Endometrial microvascular endothelial cells (primary cell): ENCODE data around the gene CALN1. TPM values are rescaled to one million over a fixed set of nuclear protein-coding genes. Genes with fewer than 3 reads are reported as not detected.

Experiments
- in situ Hi-C: cut with HindIII; loops from 2 replicates; pipeline ENCODE4 v1.10.0; 2017; ENCODE audit warnings: low sequenced_read_pairs, low pct_unique_long_range_greater_than_20kb; ENCODE audit errors: inconsistent ontology term
- total RNA-seq: library from RNA; depleted of rRNA; stranded (reverse); fragments of >200 nt; gene quantifications from one replicate; pipeline ENCODE4 v1.2.3, GENCODE V29; 2015; ENCODE audit errors: inconsistent ontology term

CALN1 gene
- total RNA-seq, 1 donor from 2014 or later = not detected

DNA sequence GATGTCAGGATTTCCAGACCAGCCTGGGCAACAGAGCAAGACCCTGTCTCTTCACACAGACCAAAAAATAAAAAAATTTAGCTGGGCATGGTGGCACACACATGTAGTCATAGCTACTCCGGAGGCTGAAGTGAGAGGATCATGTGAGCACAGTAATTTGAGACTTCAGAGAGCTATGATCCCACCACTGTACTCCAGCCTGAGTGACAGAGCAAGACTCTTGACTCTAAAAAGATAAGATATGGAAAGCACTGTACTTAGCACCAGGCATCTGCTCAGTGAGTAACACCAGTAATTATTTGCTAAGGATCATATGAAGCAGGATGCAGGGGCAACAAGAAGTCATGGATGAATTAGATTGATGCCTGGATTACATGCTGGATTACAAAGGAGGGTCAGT, 128.8 kb downstream of the CALN1 start:
- in situ Hi-C loops = no loop called here

DNA sequence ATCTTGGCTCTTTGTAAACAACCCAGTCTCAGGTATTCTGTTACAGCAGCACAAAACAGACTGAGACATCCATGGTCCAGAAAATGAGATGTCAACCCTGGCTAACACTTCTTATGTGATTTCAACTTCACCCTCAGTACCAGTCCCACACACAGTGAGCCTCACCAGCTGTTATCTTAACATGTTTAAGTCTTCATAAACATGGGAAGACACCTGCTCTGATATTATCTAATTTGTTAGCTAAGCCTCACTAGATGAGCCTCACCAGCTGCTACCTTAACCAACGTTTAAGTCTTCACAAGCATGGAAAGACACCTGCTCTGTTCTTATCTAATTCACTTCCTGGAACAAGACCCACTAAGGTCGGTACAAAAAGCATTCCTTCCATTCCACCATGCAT, 130.8 kb downstream of the CALN1 start:
- in situ Hi-C loops = no loop called here

DNA sequence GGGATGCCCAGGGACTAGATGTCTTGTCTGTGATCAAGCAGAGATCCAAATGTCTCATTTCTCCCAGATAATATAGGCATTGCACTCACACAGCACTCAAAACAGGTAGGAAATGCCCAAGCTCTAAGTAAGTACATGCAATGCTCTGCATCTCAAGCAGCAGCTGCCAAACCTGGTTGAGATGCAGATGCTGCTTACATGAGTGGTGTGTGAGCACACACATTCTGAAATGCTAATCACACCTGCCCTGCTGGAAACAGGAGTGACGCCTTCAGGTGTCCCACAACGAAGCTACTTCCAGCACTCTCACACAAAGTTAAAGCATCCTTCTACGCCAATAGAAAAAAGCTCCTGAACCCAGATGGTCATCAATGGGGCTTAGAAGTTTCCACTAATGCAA, 132.9 kb downstream of the CALN1 start:
- in situ Hi-C loops = no loop called here

DNA sequence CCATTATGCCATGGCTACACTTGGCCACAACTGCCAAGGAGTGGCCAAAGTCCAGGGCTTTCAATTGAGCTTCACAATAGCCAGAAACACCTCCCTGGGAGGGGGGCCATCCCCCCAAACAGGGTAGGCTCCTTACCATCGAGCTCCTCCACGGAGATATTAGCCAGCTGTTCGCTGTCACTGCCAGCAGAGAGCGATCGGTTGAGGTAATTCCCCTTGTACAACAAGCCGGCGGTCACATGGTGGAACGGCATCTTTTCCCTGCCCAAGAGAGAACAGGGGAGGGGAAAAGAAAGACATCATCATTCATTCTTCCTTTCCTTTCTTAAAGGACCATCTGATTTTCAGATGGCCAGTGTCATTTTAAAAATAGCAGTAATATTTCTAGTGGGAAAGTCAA, 133.6 kb downstream of the CALN1 start:
- in situ Hi-C loops = no loop called here

DNA sequence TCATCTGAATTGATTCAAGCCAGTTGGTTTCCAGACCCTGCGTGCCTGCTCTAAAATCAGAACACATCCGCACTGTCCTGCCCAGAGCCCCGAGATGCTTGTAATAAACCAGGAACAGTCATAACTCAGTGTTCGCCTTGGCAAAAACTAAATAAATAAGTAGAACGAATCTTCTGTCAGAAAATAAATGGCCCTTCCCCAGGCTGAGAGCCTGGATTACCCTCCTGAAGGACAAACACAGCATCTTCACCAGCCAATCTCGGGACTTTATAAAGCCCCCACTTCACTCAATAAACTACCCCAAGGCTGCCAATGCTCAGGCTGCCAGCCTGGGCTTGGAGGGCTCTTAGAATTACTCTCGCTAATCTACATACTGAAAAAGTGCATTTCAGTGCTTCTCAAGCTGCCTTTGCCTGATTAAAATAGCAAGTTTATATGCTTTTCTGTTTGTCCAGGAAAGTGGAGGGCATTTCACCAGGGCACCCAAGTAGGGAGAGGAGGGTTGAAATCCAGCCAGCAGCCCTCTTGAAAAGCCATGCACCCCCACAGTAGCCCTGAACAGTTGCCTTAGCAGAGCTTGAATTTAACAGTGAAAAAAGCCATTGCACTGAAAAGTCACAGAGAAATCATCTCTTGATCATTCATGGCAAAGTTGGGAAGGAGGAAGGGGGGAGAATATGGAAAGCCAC, 136.6 kb downstream of the CALN1 start:
- in situ Hi-C loops = no loop called here

DNA sequence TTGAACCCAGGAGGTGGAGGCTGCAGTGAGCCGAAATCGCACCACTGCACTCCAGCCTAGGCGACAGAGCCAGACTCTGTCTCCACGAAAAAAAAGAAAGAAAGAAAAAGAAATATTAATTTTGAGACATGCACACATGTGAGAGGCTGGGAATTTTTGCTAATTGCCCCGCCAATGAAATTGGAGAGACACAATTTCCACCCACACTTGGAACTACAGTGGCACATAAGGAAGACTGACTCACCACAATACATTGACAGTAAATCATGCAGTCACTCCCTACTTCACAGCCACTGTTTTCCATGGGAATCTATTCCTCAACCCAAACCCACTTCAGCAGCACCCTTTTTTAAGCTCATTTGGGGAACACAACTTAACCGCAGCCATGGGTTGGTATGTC, 139.7 kb downstream of the CALN1 start:
- in situ Hi-C loops = no loop called here

DNA sequence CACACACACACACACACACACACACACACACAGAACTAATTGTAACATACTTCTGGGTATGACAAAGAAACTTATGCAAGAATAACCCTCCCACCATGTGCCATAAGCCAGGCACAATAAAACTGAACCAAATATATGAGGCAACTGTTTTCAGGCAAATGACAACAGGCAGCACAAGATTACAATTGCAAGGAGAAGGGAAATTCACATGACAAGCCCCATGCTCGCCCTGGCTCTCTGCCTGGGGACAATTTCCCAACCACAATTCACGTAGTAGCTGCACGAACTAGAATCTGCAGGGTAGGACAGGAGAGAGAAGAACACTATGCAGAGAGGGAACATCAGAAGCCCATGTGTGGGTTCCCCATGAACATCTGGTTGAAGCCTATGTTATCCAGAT, 143.3 kb downstream of the CALN1 start:
- in situ Hi-C loops = no loop called here

DNA sequence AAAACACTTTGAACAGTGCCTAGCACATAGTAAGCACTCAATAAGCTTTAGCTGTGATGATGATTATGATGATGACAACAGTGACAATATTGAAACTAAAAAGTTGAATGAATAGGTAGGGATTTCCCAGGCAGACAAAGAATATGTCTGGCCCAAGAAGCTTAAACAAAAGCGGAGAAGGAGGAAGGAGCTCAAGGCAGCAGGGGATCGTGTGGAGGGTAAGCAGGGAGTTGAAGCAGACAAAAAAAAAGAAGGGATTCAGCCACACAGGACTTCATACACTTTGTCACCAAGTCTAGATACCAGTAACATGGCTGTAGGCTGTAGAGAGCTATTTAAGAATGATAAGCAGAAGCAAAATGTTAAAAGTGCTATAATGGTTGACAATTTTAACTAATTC, 144.0 kb downstream of the CALN1 start:
- in situ Hi-C loops = no loop called here

DNA sequence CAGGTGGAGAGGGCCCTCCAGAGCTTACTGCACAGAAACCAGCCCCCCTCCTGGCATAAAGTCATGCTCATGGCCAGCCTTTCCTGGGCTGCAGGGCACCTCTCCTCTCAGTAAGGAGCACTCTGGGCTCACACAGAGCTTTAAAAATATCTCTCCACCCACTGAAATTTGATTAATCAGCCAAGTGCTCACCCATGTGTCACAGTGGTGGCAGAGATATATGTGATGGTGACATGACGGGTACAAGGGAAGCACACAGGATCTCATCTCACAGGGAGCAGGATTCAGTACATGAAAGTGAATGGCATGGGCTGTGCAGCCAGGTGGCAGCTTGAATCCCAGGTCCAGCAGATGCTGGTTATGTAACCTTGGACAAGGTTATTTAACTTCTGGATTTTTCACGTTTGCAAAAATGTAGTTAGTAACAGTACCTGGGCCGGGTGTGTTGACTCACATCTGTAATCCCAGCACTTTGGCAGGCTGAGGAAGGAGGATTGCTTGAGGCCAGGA, 144.8 kb downstream of the CALN1 start:
- in situ Hi-C loops = no loop called here

DNA sequence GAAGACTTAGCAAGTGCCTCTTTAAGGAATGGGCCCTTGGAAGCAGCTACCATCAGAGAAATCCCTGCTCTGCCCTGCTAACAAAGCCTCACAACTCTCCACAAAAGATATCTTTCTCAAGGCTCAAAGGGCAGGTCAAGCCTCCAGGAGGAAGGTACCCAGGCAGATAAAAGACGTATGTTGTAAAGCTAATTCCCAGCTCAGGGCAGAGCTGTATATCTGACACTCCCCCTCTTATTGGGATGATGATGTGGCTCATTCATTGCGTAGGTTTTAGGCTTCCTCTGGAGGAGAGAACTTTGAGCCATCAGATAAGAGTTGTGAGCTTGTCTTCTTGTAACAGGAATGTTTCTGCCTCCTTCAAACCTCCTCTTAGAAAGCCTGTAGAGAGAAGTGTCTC, 145.4 kb downstream of the CALN1 start:
- in situ Hi-C loops = no loop called here

DNA sequence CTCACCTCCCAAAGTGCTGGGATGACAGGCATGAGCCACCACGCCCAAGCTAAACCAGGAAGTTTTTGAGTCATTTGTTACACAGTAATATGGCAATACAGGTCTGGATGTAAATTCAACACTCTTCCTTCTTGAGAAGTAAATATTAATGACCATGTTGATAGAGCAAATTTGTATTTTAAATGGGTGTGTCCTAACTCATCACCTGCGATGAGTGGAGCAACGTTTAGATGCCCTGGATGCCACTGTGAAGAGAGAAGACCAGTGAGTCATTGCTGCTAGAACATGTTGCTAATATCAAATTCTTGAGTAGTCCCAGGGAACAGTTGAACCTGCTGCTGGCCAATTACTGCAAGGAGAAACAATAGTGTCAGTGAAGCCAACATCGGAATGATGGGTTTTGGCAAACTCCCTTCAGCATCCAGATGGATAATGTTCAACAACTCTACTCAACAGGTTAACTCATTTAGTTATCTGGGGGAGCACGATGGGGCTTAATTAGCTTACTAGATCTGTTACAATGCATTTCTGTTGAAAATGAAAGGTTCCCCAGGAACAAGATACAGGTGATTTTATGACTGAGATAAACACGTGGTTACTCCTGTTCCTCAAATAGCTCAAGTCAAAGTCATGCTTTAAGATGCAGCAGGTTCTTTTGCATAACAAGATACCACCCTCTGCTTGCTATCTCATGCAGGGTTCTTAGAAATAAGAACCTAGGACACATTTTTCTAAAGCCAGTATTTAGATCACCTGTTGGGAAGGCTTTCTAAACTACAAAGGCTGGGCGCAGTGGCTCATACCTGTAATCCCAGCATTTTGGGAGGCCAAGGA, 146.8 kb downstream of the CALN1 start:
- in situ Hi-C loops = no loop called here

DNA sequence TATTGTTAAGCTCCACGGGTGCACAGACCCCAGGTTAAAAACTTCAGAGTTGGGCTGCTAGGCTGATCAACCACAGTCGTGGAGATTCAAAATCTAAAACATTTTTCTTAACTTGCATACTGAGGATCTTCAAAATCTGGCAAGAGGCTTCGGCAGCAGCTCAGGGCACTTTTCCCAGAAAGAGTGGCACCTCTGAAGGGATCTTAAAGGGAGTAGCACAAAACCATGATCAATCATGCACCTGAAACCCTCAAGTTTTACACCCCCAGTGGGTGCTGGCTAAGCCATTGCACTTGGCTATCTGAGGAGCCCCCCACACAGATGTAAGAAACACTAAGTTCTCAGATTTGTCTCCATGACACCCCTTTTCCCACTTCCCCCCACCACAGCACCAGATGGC, 151.7 kb downstream of the CALN1 start:
- in situ Hi-C loops = no loop called here

DNA sequence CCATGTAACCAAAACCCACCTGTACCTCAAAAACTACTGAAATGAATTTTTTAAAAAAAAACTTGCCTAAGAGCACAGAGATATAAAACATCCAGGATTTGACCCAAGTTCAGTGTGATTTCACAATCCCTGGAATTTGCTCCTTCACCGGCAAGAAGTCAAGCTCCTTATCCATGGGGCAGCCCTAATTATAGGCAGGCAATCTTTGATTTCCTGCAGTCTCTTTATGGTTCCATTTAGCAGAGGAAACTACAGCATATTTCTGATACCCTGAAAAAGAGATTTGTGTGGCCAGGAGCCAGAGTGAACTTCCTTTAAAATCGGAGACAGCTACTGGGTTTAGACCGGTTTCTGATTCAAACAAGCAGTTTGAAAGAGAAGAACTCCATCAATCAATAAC, 154.1 kb downstream of the CALN1 start:
- in situ Hi-C loops = no loop called here

DNA sequence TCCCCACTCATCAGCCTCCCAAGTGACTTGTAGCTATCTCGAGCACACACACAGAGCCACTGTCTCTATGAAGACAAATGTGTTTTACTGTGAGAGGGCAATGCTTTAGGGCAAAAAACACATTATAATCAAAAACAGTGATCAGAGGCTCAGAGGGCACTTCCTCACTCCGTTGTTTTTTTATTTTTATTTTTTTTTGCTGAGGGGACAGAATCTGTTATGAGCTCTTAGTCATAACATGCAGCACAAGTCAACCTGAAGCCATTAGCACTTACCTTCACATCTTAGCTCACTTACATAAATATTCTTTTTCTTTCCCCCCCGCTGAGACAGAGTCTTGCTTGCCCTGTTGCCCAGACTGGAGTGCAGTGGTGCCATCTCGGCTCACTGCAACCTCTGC, 157.7 kb downstream of the CALN1 start:
- in situ Hi-C loops = no loop called here

DNA sequence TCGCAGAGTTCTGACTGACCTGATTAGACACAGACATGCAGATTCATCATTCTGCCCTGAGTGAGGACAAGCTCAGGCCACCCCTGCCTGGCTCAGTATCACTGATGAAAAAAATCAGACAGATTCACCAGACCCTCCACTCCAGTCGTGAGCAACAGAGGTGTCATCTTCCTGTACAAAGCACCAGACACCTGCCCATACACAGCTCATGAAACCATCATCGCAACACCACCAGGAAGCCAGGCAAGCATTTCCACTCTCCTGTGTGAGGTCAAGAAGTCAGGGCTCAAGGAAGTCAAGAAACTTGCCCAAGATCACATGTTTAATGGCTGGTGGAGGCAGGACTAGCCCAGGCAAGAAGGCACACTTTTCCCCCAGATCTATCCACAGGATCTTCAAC, 163.0 kb downstream of the CALN1 start:
- in situ Hi-C loops = no loop called here

DNA sequence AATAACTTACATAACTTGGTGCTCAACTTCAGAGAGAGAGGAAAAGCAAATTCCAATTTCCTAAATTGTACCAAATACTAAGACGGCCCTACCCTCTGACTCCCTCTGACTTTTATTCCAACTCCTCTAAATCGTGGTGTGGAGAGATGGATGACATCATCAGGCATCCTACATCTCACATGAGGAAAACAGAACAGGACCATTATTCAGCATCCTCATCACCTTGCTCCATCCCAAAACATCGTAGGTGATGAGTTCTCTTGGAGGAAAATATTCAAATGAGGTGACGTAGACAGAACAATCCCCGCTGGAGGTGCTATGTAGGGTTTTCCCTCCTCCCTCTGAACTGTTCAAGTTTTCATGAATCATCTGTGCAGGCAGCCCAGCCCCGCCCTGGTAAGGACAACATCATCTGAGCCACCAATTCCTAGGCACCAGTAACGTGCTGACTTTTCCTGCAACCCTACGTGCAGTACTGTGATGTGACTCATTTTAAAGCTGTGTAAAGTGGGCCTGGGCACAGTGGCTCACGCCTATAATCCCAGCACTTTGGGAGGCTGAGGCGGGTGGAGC, 167.2 kb downstream of the CALN1 start:
- in situ Hi-C loops = no loop called here

DNA sequence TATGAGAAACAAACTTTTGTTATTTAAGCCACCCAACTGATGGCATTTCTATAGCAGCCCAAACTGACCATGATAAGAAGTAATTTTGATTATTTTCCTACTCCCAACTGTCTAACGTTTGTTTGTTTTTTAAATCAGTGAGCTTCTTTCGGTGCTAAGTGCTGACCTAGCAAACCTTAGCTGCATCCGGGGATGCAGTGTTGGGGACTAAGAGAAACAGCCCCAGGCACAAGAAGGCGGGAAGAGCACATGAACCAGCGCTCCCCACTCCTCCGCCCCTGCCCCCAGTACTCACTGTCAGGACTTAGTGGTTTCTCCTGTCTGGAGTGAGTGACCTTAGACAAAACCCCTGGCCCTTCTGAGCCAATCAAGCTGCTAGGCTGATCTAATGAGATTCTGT, 168.8 kb downstream of the CALN1 start:
- in situ Hi-C loops = no loop called here

DNA sequence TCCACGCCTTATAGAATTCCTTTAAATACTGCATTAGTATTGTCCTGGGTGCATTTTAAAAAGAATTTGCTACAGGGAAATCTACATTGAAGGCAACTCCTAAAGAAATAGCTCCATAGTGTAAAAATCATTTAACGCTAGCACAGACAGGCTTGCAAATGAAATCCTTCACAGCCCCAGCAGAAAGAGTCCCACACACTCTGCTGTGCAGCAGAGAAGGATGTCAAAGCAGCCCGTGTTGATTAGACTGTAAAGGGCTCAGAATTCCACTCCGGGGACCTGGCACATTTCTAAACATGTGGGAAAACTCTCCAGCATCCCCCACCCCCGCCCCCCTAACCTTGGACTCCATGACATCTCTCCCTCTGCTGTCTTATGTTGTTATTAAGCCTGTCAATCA, 176.8 kb downstream of the CALN1 start:
- in situ Hi-C loops = no loop called here

DNA sequence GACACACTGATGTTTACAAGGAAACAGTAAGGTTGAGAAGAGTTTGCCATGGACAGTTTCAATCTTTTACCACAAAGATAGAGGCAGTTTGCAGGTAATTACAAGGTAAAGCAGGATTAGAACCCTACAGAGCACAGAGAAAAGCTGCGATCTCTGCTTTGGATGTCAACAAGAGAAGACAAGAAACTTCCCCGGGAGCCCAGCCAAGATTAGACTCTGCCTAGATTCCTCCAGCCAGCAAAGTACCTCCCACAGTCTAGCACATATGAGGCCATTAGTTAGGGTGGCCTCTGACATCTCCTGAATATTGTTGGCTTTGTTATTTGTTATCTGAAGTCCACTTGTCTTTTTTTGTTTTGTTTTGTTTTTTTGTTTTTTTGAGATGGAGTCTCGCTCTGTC, 178.1 kb downstream of the CALN1 start:
- in situ Hi-C loops = no loop called here

DNA sequence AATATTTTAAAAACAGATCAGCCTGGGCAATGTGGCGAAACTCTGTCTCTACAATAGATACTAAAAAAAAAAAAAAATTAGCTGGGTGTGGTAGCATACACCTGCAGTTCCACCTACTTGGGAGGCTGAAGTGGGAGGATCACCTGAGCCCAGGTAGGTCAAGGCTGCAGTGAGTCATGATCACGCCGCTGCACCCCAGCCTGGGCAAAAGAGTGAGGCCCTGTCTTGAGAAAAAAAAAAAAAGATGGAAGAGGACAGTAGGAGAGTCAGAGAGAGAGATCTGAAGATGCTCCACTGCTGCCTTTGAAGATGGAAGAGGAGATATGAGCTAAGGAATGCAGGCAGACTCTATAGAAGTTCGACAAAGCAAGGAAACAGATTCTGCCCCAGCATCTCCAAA, 181.9 kb downstream of the CALN1 start:
- in situ Hi-C loops = no loop called here
